Adrenal gland (tissue), 12 donors: ENCODE measurements around the gene SNED1. TPM values are rescaled to one million over a fixed set of nuclear protein-coding genes. Genes with fewer than 3 reads are reported as not detected.

ENCODE experiments used
- DNase-seq, 7 donors: peaks; one replicate each; pipeline ENCODE4 v3.0.0-alpha.2; 2019 to 2020
- H3K27ac ChIP-seq, 5 donors: fragments of 200-600 bp; sonication (generic) in 4 of 5; 1 replicate in 3 of 5; 2 replicates in 2 of 5; pipeline versions ENCODE4 v1.5.1 to v1.8.0; 2016 to 2020; ENCODE audit warnings: mild to moderate bottlenecking in 1 of 5
- H3K27me3 ChIP-seq: fragments of 200-600 bp; 2 replicates; pipeline ENCODE4 v1.8.0; 2021
- H3K36me3 ChIP-seq, 2 donors: fragments of 200-600 bp; replicated peaks in 1 of 2; 1 replicate in 1 of 2; 2 replicates in 1 of 2; pipeline versions ENCODE4 v1.5.1 to v1.8.0; 2018 to 2022
- H3K4me1 ChIP-seq, 2 donors: fragments of 200-600 bp; replicated peaks in 1 of 2; 1 replicate in 1 of 2; 2 replicates in 1 of 2; pipeline versions ENCODE4 v1.5.1 to v1.8.0; 2018 to 2021
- H3K4me3 ChIP-seq, 4 donors: fragments of 200-600 bp; sonication (generic) in 3 of 4; one replicate each; pipeline ENCODE4 v1.5.1; 2016 to 2018
- H3K9me3 ChIP-seq, 3 donors: fragments of 200-600 bp; sonication (generic) in 1 of 3; replicated peaks in 1 of 3; 1 replicate in 2 of 3; 2 replicates in 1 of 3; pipeline versions ENCODE4 v1.5.1 to v1.8.0; 2016 to 2021
- POLR2A ChIP-seq, 2 donors: fragments of 450-650 bp; IDR thresholded peaks; one replicate each; pipeline ENCODE4 v1.6.1; 2017; ENCODE audit warnings: antibody characterized with exemption in 2 of 2, mild to moderate bottlenecking in 2 of 2, moderate library complexity in 1 of 2
- WGBS, 4 donors: extraction: QIAGEN DNeasy Blood & Tissue Kit in 2 of 4; methylation state at CpG; one replicate each; pipeline versions ENCODE4 v1.1.5 to v1.1.7; 2013 to 2017; 5-methylcytosine and 5-hydroxymethylcytosine counted together
- intact Hi-C, 2 donors: fragments of 100-400 bp; cut with DNase I; formaldehyde crosslinking; loops; one replicate each; pipeline versions ENCODE4 v1.14.1 to v1.15.0; 2022 to 2023
- polyA plus RNA-seq, 3 donors: library from polyadenylated mRNA; stranded (reverse); fragments of 200-250 nt in 2 of 3; fragments of 350-450 nt in 1 of 3; fragmentation: Illumina TruSeq in 1 of 3; extraction: RNeasy Lipid Tissue Mini Kit (QIAGEN cat#74804) in 1 of 3; gene quantifications; one replicate each; pipeline ENCODE4 v1.2.3, GENCODE V29; 2013 to 2014
- total RNA-seq, 9 donors: library from RNA; depleted of rRNA in 4 of 9; stranded (reverse); fragments of >200 nt in 4 of 9; fragments of 120-200 nt in 1 of 9; fragmentation: NEBNext Ultra II Directional in 1 of 9; extraction: Animal tissue kit (Norgen Biotek cat#: 25700) in 1 of 9; gene quantifications; one replicate each; pipeline versions ENCODE4 v1.1.0 to v1.2.4, GENCODE V29; 2013 to 2023
- TF ChIP-seq, protein P1 (sequence below), 6 experiments: fragments of 450-650 bp in 4 of 6; fragments of 200-600 bp in 2 of 6; sonication (generic) in 1 of 6; IDR thresholded peaks; 1 replicate in 5 of 6; 2 replicates in 1 of 6; pipeline versions ENCODE4 v1.5.1 to v1.8.0; 2016 to 2021; ENCODE audit warnings: antibody characterized with exemption in 6 of 6, mild to moderate bottlenecking in 2 of 6, moderate library complexity in 1 of 6
- donor health status: healthy with polysubstance abuse.
- donor health status: Bipolar disorder and iron deficiency.
- donor health status: DM: yes; HTN: yes; CAD: no.
- donor health status: DM: no; HTN: no; CAD: no.
- donor health status: DM: no; HTN: no; CAD: no.
- donor health status: DM: yes; HTN: yes; CAD: no.

Gene SNED1
- total and polyA plus RNA-seq, 12 donors = 3.1 to 59.5 (median 22.9) TPM

DNA sequence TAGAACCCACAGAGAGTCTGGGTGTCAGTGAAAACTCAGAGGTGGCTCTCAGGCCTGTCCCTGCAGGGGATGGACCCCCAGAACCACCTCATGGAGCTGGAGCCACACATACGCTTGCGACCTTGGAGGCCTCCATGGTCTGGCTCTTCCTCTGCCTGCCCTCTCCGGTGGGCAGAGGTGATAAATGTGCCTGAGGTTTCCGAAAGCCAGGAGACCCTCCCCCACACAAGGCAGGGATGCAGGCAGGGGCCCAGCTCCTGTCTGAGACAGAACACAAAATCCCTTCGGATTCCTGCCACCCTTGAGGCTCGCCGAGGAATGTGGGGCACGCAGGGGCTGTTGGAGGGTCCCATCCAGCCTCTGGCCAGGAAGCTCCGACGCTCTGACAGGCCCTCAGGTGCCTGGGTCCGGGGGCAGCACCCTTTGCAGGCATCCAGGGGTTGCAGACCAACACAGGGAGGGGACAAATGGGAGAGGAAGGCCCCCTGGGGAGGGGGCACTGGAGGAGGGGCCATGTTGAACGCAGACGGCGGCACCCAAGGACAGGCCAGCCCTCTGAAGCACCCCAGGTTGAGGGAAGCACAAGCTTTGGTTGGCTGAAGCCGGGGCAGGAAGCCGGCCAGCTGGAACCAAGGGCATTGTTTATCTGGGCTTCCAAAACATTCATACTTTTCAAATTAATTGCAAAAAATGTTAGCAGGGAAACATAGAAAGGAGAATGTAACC lies 4.1 kb upstream of the SNED1 start:
- DNase-seq = peak in 4 of 7 donors; percentile 19 to 69 (median 64)
- Histone ChIP-seq H3K9me3 (no peaks in the 10 kb centered on the region), H3K4me3 (no peak overlapping the region), H3K27ac (peak overlapping the region in 2 of 5 donors; percentile 4 to 71), H3K36me3 (no peaks in the 10 kb centered on the region), H3K4me1 (peaks cover 42 to 55% of the 10 kb centered on the region in 2 donors), H3K27me3 (no peaks in the 10 kb centered on the region)
- intact Hi-C loops = no loop called here
- whole genome bisulfite sequencing, 4 donors = 26 to 50% (median 40%) methylated on average over 2 to 16 of the region's 16 CpGs
- TF ChIP-seq POLR2A (IDR thresholded peaks at IDR 0.05) = no peak
- TF ChIP-seq, protein P1, sequence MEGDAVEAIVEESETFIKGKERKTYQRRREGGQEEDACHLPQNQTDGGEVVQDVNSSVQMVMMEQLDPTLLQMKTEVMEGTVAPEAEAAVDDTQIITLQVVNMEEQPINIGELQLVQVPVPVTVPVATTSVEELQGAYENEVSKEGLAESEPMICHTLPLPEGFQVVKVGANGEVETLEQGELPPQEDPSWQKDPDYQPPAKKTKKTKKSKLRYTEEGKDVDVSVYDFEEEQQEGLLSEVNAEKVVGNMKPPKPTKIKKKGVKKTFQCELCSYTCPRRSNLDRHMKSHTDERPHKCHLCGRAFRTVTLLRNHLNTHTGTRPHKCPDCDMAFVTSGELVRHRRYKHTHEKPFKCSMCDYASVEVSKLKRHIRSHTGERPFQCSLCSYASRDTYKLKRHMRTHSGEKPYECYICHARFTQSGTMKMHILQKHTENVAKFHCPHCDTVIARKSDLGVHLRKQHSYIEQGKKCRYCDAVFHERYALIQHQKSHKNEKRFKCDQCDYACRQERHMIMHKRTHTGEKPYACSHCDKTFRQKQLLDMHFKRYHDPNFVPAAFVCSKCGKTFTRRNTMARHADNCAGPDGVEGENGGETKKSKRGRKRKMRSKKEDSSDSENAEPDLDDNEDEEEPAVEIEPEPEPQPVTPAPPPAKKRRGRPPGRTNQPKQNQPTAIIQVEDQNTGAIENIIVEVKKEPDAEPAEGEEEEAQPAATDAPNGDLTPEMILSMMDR (IDR thresholded peaks at IDR 0.05) = no peak

DNA sequence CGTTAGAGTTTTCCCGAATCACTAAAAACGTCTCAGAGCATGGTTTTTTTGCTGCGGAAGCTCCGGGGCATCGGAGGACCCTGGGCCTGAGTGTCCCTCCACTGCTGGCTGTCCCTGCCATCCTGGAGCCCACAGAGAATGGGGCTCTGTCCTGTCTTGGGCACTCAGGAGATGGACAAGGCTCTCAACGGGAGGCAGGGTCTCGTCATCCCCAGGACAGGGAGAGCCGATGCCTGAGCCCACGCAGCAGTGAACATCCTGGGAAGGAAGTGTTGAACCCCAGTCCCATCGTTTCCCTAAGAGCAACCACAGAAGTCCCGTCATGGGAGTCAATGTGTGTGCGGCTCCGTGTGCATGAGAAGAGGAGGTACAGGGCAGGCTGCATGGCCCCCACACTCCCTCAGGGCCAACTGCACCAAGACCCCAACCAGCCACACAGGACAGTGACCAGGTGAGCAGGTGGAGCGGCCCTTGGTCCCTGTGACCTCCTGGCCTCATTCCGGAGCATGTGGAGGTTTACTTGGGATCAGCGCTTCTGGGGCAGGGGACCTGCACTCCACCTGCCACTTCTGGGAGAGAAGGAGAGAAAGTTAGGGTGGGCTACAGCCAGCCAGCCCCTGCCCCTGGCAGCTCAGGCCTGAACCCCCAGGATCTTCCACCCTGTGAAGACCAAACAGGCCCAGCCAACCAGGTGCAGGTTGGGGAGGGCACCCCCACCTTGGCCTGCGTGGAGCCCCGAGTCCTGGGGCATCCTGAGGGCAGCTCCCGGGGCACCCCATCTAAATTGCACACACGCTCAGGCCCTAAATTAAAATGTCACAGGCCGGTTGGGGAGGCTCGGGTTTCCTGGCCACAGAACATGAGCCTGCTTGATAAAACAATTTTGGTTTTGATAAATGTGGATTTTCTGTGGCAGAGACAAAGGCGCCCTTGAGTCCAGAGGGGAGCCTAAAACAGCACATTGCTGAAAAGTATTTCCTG lies 3.1 kb upstream of the SNED1 start:
- Histone ChIP-seq H3K4me1 (peaks cover 47 to 60% of the 10 kb centered on the region in 2 donors), H3K27ac (peak overlapping the region in 3 of 5 donors; percentile 4 to 89 (median 71)), H3K4me3 (no peak overlapping the region)

DNA sequence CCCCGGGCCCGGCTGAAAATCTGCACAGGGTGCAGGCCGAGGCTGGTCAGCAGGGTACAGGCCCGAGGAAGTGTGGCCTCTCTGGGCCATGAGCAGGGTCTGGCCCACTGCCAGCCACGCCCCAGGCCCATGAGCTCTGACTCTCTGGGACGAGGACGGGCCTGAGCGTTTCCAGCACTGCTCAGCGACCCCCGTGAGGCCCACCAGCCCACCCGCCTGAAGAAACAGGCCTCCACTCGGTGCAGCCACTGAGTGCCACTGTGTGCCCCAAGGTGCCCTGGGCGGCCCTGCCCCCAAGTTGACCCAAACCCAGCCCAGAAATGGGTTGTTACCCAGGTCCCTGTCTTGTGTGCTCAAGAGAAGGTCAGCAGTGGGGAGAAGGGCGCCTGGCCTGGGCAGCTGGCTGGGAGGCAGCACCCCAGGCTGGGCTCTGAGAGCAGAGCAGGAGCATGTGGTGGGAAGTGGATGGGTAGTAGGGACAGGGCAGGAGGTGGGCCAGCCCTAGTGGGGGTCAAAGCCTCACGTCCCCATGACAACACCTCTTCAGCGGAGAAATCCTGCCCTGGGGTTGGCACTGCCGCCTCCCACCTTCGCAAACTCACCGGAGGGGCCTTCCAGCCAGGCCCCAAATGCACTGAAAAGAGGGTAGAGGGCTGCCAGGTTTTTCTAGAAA lies 2.1 kb upstream of the SNED1 start:
- no peaks in the 10 kb centered on the region for H3K9me3 ChIP-seq
- WGBS, 4 donors = 65 to 87% (median 78%) methylated on average over 9 to 19 of the region's 19 CpGs
- intact Hi-C loops = no loop called here
- DNase-seq = peak in 2 of 7 donors; percentile 29 to 34
- H3K36me3 ChIP-seq = no peaks in the 10 kb centered on the region
- H3K27me3 ChIP-seq = no peaks in the 10 kb centered on the region
- peaks cover 47 to 58% of the 10 kb centered on the region in 2 donors for H3K4me1 ChIP-seq
- TF ChIP-seq, protein P1 (IDR thresholded peaks at IDR 0.05) = no peak
- no peak for TF ChIP-seq POLR2A (IDR thresholded peaks at IDR 0.05)
- H3K27ac ChIP-seq = peak overlapping the region in 3 of 5 donors; percentile 83 to 94 (median 89)
- H3K4me3 ChIP-seq = no peak overlapping the region

More for the DNA sequence above, 3.1 kb upstream of the SNED1 start:
- H3K36me3 ChIP-seq = no peaks in the 10 kb centered on the region
- DNase-seq = peak in 1 of 7 donors; percentile 21
- no peaks in the 10 kb centered on the region for H3K27me3 ChIP-seq
- WGBS, 4 donors = 59 to 65% (median 61%) methylated on average over 16 to 24 of the region's 24 CpGs
- intact Hi-C loops = no loop called here
- no peak for TF ChIP-seq POLR2A (IDR thresholded peaks at IDR 0.05)
- TF ChIP-seq, protein P1 (IDR thresholded peaks at IDR 0.05) = no peak
- no peaks in the 10 kb centered on the region for H3K9me3 ChIP-seq

DNA sequence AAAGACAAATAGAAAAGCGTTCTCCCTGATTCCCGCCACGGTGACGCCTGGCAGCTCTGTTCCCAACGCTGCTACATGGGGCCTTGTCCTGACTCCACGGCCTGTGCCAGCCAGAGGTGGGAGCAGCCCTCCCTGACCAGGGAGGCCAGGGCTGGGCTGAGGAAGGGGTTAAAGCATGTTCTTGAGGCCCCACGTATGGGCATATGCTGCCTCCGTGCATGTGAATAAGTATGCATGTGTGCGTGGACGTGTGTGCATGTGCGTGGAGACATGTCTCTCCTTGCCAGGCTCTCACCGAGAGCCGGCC lies 1.6 kb upstream of the SNED1 start:
- Histone ChIP-seq H3K4me3 (no peak overlapping the region), H3K27me3 (no peaks in the 10 kb centered on the region), H3K4me1 (peaks cover 44 to 53% of the 10 kb centered on the region in 2 donors), H3K9me3 (no peaks in the 10 kb centered on the region), H3K36me3 (no peaks in the 10 kb centered on the region), H3K27ac (peak overlapping the region in 3 of 5 donors; percentile 83 to 94 (median 89))
- TF ChIP-seq, protein P1 (IDR thresholded peaks at IDR 0.05) = no peak
- TF ChIP-seq POLR2A (IDR thresholded peaks at IDR 0.05) = no peak
- 53 to 66% (median 62%) methylated on average over 9 to 13 of the region's 13 CpGs for WGBS, 4 donors
- DNase-seq = no peak
- intact Hi-C loops = no loop called here
